SU-DHL-6 (cell line): ENCODE measurements around the gene TRIM54.

ENCODE experiments used
- H2AFZ ChIP-seq: fragments of 200-600 bp; sonication (generic); 2 replicates; pipeline ENCODE4 v1.6.1; 2014; ENCODE audit warnings: low read depth, mild to moderate bottlenecking, moderate library complexity, mixed read lengths, antibody characterized with exemption, low read length; ENCODE audit not compliant: severe bottlenecking
- H3F3A ChIP-seq: fragments of 200-600 bp; shearing (Covaris generic); 2 replicates; pipeline ENCODE4 v1.6.0; 2016; ENCODE audit warnings: antibody characterized with exemption, mild to moderate bottlenecking; ENCODE audit not compliant: insufficient read depth
- H3K27ac ChIP-seq: fragments of 200-600 bp; sonication (generic); 2 replicates; pipeline ENCODE4 v1.5.1; 2016; ENCODE audit warnings: low read depth, mild to moderate bottlenecking, low read length, moderate library complexity, mixed read lengths
- H3K27me3 ChIP-seq: fragments of 200-600 bp; sonication (generic), shearing (Covaris generic); 2 replicates; pipeline ENCODE4 v1.6.0; 2014; ENCODE audit warnings: mild to moderate bottlenecking, low read length
- H3K36me3 ChIP-seq: fragments of 200-600 bp; sonication (generic); 2 replicates; pipeline ENCODE4 v1.6.1; 2014; ENCODE audit warnings: mild to moderate bottlenecking, low read length, mixed read lengths
- H3K4me2 ChIP-seq: fragments of 300-600, 200-600 bp; shearing (Covaris generic), sonication (generic); 2 replicates; pipeline ENCODE4 v1.6.0; 2014; ENCODE audit warnings: low read length, low read depth, mild to moderate bottlenecking; ENCODE audit not compliant: poor library complexity, severe bottlenecking
- H3K4me3 ChIP-seq: fragments of 200-600 bp; sonication (generic); 2 replicates; pipeline ENCODE4 v1.5.1; 2014; ENCODE audit warnings: antibody characterized with exemption, low read length, mild to moderate bottlenecking, mixed read lengths; ENCODE audit not compliant: insufficient read depth, poor library complexity, severe bottlenecking
- H3K79me2 ChIP-seq: fragments of 200-600 bp; sonication (generic); 2 replicates; pipeline ENCODE4 v1.6.1; 2014; ENCODE audit warnings: mild to moderate bottlenecking, low read length, moderate library complexity; ENCODE audit not compliant: insufficient read depth
- H3K9ac ChIP-seq: fragments of 200-600 bp; sonication (generic); 2 replicates; pipeline ENCODE4 v1.7.0; 2014; ENCODE audit warnings: mild to moderate bottlenecking, low read length
- H3K9me2 ChIP-seq: fragments of 200-600 bp; sonication (generic); replicated peaks from 2 replicates; pipeline ENCODE4 v1.6.1; 2014; ENCODE audit warnings: low read length; ENCODE audit not compliant: insufficient read depth
- H3K9me3 ChIP-seq: fragments of 200-600 bp; sonication (generic); 2 replicates; pipeline ENCODE4 v1.6.1; 2014; ENCODE audit warnings: low read length, mixed read lengths; ENCODE audit not compliant: insufficient read depth
- H4K20me1 ChIP-seq: fragments of 200-600 bp; sonication (generic); 2 replicates; pipeline ENCODE4 v1.6.1; 2014; ENCODE audit warnings: low read depth, mild to moderate bottlenecking, antibody characterized with exemption, low read length, moderate library complexity, mixed read lengths
- CTCF ChIP-seq: fragments of 200-600 bp; sonication (generic); IDR thresholded peaks from one replicate; pipeline ENCODE4 v1.5.1; 2017; ENCODE audit warnings: antibody characterized with exemption, mild to moderate bottlenecking, low read length, moderate library complexity; ENCODE audit not compliant: insufficient read depth, poor library complexity, severe bottlenecking
- EZH2phosphoT487 ChIP-seq: fragments of 200-600 bp; sonication (generic), shearing (Covaris generic); conservative IDR thresholded peaks from 2 replicates; pipeline ENCODE4 v1.6.1; 2018; ENCODE audit warnings: mild to moderate bottlenecking, antibody characterized with exemption, low read length, moderate library complexity, mixed read lengths

Gene TRIM54

GRCh38 chr2:27236626-27237025 is 45.6 kb upstream of the TRIM54 start:
- no peak overlapping the region for H3K27ac ChIP-seq
- no peak overlapping the region for H2AFZ ChIP-seq
- no peak overlapping the region for H3K4me3 ChIP-seq
- H3K79me2 ChIP-seq, result no peaks in the 10 kb centered on the region
- H3F3A ChIP-seq, result no peaks in the 10 kb centered on the region
- peaks cover 7% of the 10 kb centered on the region for H3K36me3 ChIP-seq
- H3K9me2 ChIP-seq, result no peaks in the 10 kb centered on the region
- TF ChIP-seq EZH2phosphoT487, result no peak
- no peak for TF ChIP-seq CTCF
- H4K20me1 ChIP-seq, result no peaks in the 10 kb centered on the region
- H3K9ac ChIP-seq, result no peak overlapping the region
- no peak overlapping the region for H3K4me2 ChIP-seq
- no peaks in the 10 kb centered on the region for H3K9me3 ChIP-seq
- no peaks in the 10 kb centered on the region for H3K27me3 ChIP-seq

- H3K4me2 ChIP-seq, result no peak overlapping the region
- peaks cover 6% of the 10 kb centered on the region for H3K36me3 ChIP-seq
- no peaks in the 10 kb centered on the region for H3K27me3 ChIP-seq
- H3K9me2 ChIP-seq, result no peaks in the 10 kb centered on the region
- no peaks in the 10 kb centered on the region for H3F3A ChIP-seq
- no peaks in the 10 kb centered on the region for H3K79me2 ChIP-seq
- H3K4me3 ChIP-seq, result no peak overlapping the region
- H2AFZ ChIP-seq, result no peak overlapping the region
- no peaks in the 10 kb centered on the region for H4K20me1 ChIP-seq
- no peaks in the 10 kb centered on the region for H3K9me3 ChIP-seq
- H3K27ac ChIP-seq, result no peak overlapping the region
- no peak for TF ChIP-seq CTCF
- TF ChIP-seq EZH2phosphoT487, result no peak
- no peak overlapping the region for H3K9ac ChIP-seq
These were observed 44.8 kb upstream of the TRIM54 start for GRCh38 chr2:27237341-27237945.

- no peaks in the 10 kb centered on the region for H3K27me3 ChIP-seq
- no peak overlapping the region for H2AFZ ChIP-seq
- no peak overlapping the region for H3K4me3 ChIP-seq
- no peaks in the 10 kb centered on the region for H3F3A ChIP-seq
- no peak overlapping the region for H3K4me2 ChIP-seq
- H3K27ac ChIP-seq, result no peak overlapping the region
- H3K9ac ChIP-seq, result no peak overlapping the region
- H3K36me3 ChIP-seq, result no peaks in the 10 kb centered on the region; the same call in 1 of the 2 replicates
- H4K20me1 ChIP-seq, result no peaks in the 10 kb centered on the region
- TF ChIP-seq CTCF, result no peak
- TF ChIP-seq EZH2phosphoT487, result no peak
- no peaks in the 10 kb centered on the region for H3K9me3 ChIP-seq
- H3K79me2 ChIP-seq, result no peaks in the 10 kb centered on the region
- H3K9me2 ChIP-seq, result no peaks in the 10 kb centered on the region
These were observed 43.3 kb upstream of the TRIM54 start for GRCh38 chr2:27238976-27239375.
